Activated naive CD4-positive, alpha-beta T cell treated with anti-CD3 and anti-CD28 coated beads for 36 hours (primary cell): ENCODE data around the gene MIS18A. TPM values are rescaled to one million over a fixed set of nuclear protein-coding genes. Genes with fewer than 3 reads are reported as not detected.
"Not testable (repeated sequence)": the region's sequence is repeated elsewhere in the genome, so short reads cannot be mapped to it uniquely, and the experiment has no call there.

ENCODE experiments used
- CTCF ChIA-PET: fragments of 350-600 bp; sonication (Branson Sonifier 250); formaldehyde crosslinking; loops from one replicate; lab custom pipeline; 2021; ENCODE audit warnings: antibody characterized with exemption; lab: Charles Lee
- DNase-seq: peaks from one replicate; pipeline ENCODE4 v3.0.0-alpha.2; 2020
- H3K27ac Mint-ChIP-seq: one replicate; pipeline ENCODE4 v1.8.0; 2021; ENCODE audit warnings: mild to moderate bottlenecking, mixed read lengths
- H3K27me3 Mint-ChIP-seq: one replicate; pipeline ENCODE4 v1.8.0; 2021; ENCODE audit warnings: low read depth, mixed read lengths
- H3K36me3 Mint-ChIP-seq: one replicate; pipeline ENCODE4 v1.8.0; 2021; ENCODE audit warnings: low read depth, mixed read lengths
- H3K4me1 Mint-ChIP-seq: one replicate; pipeline ENCODE4 v1.8.0; 2021; ENCODE audit warnings: low read depth, mixed read lengths
- H3K4me3 Mint-ChIP-seq: one replicate; pipeline ENCODE4 v1.8.0; 2021; ENCODE audit warnings: mild to moderate bottlenecking, moderate library complexity, mixed read lengths
- H3K9me3 Mint-ChIP-seq: one replicate; pipeline ENCODE4 v1.8.0; 2021; ENCODE audit warnings: mixed read lengths
- intact Hi-C: fragments of 100-400 bp; cut with micrococcal nuclease; formaldehyde crosslinking; loops from one replicate; pipeline ENCODE4 v1.15.1; 2023
- total RNA-seq, 2 experiments: library from RNA; stranded (reverse); gene quantifications; one replicate each; pipeline ENCODE4 v1.2.3, GENCODE V29; 2021

Gene MIS18A
- total RNA-seq, 2 experiments from 2014 or later, result 37.4 to 37.8 TPM

DNA sequence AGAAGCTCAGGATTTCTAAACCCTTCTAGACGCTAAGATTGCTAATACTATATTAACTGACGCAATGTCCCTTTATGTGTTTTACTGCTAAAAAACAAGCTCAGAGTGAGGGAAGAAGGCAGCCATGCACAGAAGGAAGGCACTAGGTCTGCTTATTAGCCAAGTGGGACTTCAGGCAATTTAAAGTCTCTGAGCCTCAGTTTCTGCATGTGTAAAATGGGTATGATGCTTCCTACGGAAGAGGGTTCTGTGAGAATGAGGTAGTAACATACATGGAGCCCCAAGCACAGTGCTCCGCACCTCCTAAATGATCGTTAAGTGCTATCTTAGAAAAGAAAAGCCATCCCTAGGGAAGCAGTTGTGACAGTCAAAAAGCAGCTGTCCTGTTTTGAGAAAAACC lies 16.9 kb downstream of the MIS18A start:
- Mint-ChIP-seq H3K4me1 (no peaks in the 10 kb centered on the region), H3K27me3 (no peaks in the 10 kb centered on the region), H3K9me3 (no peaks in the 10 kb centered on the region), H3K36me3 (peaks cover 7% of the 10 kb centered on the region), H3K4me3 (no peak overlapping the region), H3K27ac (no peak overlapping the region)
- CTCF ChIA-PET, result interaction anchor here (0.6 to 1.4 kb wide), 2 partner anchors 339 to 396 kb away, joined by 4 read pairs; no protein-coding TSS in a partner anchor
- no peak for DNase-seq
- intact Hi-C loops, result no loop called here

GRCh38 chr21:32260130-32260529 lies 18.7 kb downstream of the MIS18A start:
- Mint-ChIP-seq H3K36me3 (no peaks in the 10 kb centered on the region), H3K4me1 (no peaks in the 10 kb centered on the region), H3K27ac (no peak overlapping the region), H3K9me3 (no peaks in the 10 kb centered on the region), H3K27me3 (no peaks in the 10 kb centered on the region), H3K4me3 (no peak overlapping the region)
- DNase-seq, result no peak
- CTCF ChIA-PET, result no interaction called here
- intact Hi-C loops, result no loop called here

GRCh38 chr21:32258786-32259048 lies 20.1 kb downstream of the MIS18A start:
- not testable (repeated sequence) for H3K9me3 Mint-ChIP-seq, H3K27me3 Mint-ChIP-seq, H3K4me1 Mint-ChIP-seq, DNase-seq, H3K36me3 Mint-ChIP-seq, H3K27ac Mint-ChIP-seq, H3K4me3 Mint-ChIP-seq
- intact Hi-C loops, result loop anchor here (1.0 to 10.0 kb wide), 2 partner anchors 264 to 392 kb away; no protein-coding TSS in a partner anchor
- CTCF ChIA-PET, result interaction anchor here (0.6 to 2.5 kb wide), 7 partner anchors 53 to 1058 kb away, joined by 3 to 20 read pairs (median 5); no protein-coding TSS in a partner anchor

GRCh38 chr21:32257962-32258785 lies 20.7 kb downstream of the MIS18A start:
- Mint-ChIP-seq H3K9me3 (no peaks in the 10 kb centered on the region), H3K4me1 (no peaks in the 10 kb centered on the region), H3K27ac (no peak overlapping the region), H3K36me3 (no peaks in the 10 kb centered on the region), H3K4me3 (no peak overlapping the region), H3K27me3 (no peaks in the 10 kb centered on the region)
- intact Hi-C loops, result loop anchor here (1.0 to 10.0 kb wide), 2 partner anchors 263 to 392 kb away; no protein-coding TSS in a partner anchor
- CTCF ChIA-PET, result interaction anchor here (0.6 to 2.5 kb wide), 9 partner anchors 21 to 1058 kb away, joined by 3 to 20 read pairs (median 5); no protein-coding TSS in a partner anchor
- peak; percentile 63 for DNase-seq

GRCh38 chr21:32256873-32257620 lies 21.8 kb downstream of the MIS18A start:
- no peak overlapping the region for H3K27ac Mint-ChIP-seq
- H3K36me3 Mint-ChIP-seq, result no peaks in the 10 kb centered on the region
- no peaks in the 10 kb centered on the region for H3K27me3 Mint-ChIP-seq
- CTCF ChIA-PET, result interaction anchor here (0.7 to 2.5 kb wide), 5 partner anchors 20 to 392 kb away, joined by 3 to 20 read pairs (median 5); no protein-coding TSS in a partner anchor
- intact Hi-C loops, result loop anchor here (10.0 kb wide), 1 partner anchor 262 kb away; no protein-coding TSS in a partner anchor
- H3K4me3 Mint-ChIP-seq, result no peak overlapping the region
- H3K9me3 Mint-ChIP-seq, result no peaks in the 10 kb centered on the region
- DNase-seq, result no peak
- no peaks in the 10 kb centered on the region for H3K4me1 Mint-ChIP-seq

GRCh38 chr21:32256251-32256650 lies 22.6 kb downstream of the MIS18A start:
- Mint-ChIP-seq H3K27ac (no peak overlapping the region), H3K4me3 (no peak overlapping the region), H3K27me3 (no peaks in the 10 kb centered on the region), H3K4me1 (no peaks in the 10 kb centered on the region), H3K9me3 (peaks cover 3% of the 10 kb centered on the region), H3K36me3 (peaks cover under 1% of the 10 kb centered on the region)
- CTCF ChIA-PET, result interaction anchor here (0.7 kb wide), 1 partner anchor 155 kb away, joined by 3 read pairs; no protein-coding TSS in a partner anchor
- DNase-seq, result no peak
- intact Hi-C loops, result loop anchor here (10.0 kb wide), 1 partner anchor 261 kb away; no protein-coding TSS in a partner anchor

DNA sequence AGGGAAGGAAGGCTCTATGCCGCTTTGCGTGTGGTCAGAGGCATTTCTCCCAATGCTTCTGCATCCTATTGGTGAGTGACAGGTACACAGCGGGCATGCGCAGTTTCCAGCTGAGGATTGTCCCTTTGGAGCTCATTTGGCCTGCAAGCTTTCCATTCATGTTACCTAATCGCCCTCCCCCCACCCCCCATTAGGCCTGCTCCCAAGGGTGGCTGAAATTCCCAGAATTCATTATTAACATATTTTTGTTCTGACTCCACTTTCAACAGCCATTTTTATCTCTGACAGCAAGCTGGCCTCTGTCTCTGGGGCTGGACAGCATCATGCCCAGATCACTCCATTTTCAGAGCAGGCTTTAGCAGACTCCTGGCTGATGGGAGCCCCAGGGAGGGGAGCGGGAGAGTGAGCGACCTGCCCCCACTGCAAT lies 25.6 kb downstream of the MIS18A start:
- H3K27me3 Mint-ChIP-seq, result peaks cover 3% of the 10 kb centered on the region
- peaks cover 7% of the 10 kb centered on the region for H3K9me3 Mint-ChIP-seq
- CTCF ChIA-PET, result no interaction called here
- DNase-seq, result no peak
- no peaks in the 10 kb centered on the region for H3K4me1 Mint-ChIP-seq
- H3K27ac Mint-ChIP-seq, result no peak overlapping the region
- no peak overlapping the region for H3K4me3 Mint-ChIP-seq
- H3K36me3 Mint-ChIP-seq, result peaks cover 1% of the 10 kb centered on the region
- intact Hi-C loops, result loop anchor here (10.0 kb wide), 1 partner anchor 258 kb away; no protein-coding TSS in a partner anchor

- no peak for DNase-seq
- Mint-ChIP-seq H3K4me1 (no peaks in the 10 kb centered on the region), H3K4me3 (no peak overlapping the region), H3K27ac (no peak overlapping the region), H3K9me3 (peaks cover 7% of the 10 kb centered on the region), H3K27me3 (peaks cover 3% of the 10 kb centered on the region), H3K36me3 (peaks cover 1% of the 10 kb centered on the region)
- intact Hi-C loops, result loop anchor here (10.0 kb wide), 1 partner anchor 257 kb away; no protein-coding TSS in a partner anchor
- CTCF ChIA-PET, result no interaction called here
Measured at GRCh38 chr21:32252136-32252535, 26.7 kb downstream of the MIS18A start.

DNA sequence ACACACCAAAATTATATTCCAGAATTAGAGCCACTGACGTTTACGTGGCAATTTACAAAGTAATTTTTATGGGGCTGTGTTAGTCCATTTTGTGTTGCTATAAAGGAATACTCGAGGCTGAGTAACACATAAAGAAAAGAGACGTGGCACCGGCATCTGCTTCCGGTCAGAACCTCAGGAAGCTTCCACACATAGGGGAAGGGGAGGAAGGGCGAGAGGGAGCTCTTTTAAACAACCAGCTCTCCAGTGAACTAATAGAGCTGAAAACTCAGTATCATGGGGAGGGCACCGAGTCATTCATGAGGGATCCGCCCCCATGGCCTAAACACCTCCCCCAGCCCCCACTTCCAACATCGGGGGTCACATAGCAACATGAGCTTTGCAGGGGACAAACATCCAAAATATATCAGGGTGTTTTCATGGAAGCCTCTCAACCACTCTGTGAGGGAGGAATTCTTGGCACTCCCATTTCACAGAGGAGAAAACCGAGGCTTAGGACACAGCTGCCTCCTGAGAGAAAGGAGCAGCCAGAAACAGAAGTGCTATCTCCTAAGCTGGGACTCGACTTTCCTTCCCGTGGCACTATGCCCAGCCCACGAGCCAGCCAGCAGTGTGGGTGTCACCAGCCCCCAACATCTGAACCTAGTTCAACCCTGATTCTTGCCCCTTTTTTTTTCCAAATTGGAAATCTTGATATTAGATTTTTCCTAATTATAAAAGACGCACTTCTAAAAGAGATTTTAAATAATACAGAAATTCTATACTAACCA lies 29.2 kb downstream of the MIS18A start:
- intact Hi-C loops, result loop anchor here (10.0 kb wide), 1 partner anchor 255 kb away; no protein-coding TSS in a partner anchor
- Mint-ChIP-seq H3K36me3 (peaks cover 1% of the 10 kb centered on the region), H3K27me3 (peaks cover 3% of the 10 kb centered on the region), H3K4me1 (no peaks in the 10 kb centered on the region), H3K9me3 (peaks cover 7% of the 10 kb centered on the region), H3K27ac (no peak overlapping the region), H3K4me3 (no peak overlapping the region)
- no peak for DNase-seq
- CTCF ChIA-PET, result no interaction called here

- Mint-ChIP-seq H3K4me3 (no peak overlapping the region), H3K27ac (no peak overlapping the region), H3K4me1 (no peaks in the 10 kb centered on the region), H3K9me3 (peaks cover 7% of the 10 kb centered on the region), H3K27me3 (peaks cover 3% of the 10 kb centered on the region), H3K36me3 (peaks cover 1% of the 10 kb centered on the region)
- CTCF ChIA-PET, result no interaction called here
- DNase-seq, result no peak
- intact Hi-C loops, result no loop called here
Measured at GRCh38 chr21:32248571-32249461, 30.0 kb downstream of the MIS18A start.

DNA sequence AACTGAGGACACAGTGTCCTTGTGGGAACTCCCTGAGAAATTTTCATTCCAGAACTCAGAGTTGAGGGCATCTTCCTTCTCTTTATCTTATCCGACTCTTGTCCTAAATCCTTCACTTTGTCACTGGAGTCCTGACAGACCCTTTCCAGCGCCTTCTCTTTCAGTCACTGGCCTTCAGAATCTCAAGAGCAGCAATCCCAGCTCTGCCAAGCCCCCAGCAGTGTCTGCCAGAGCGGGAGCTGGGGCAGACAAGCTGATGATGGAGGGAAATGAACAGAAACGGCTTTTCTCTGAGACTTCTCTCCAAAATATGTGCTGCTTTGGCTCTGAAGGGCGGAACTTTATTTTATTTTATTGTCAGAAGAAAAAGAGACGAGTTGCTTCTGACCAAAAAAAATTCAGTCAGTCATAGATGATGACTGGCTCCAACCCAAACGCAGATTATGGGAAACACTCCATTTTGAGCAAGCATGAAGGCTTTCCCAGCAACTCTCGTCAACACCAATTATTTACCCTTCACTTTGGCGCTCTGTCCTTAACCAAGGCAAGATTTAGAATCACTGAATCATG lies 32.2 kb downstream of the MIS18A start:
- no peak overlapping the region for H3K4me3 Mint-ChIP-seq
- H3K4me1 Mint-ChIP-seq, result no peaks in the 10 kb centered on the region
- DNase-seq, result no peak
- H3K9me3 Mint-ChIP-seq, result peaks cover 7% of the 10 kb centered on the region
- no peak overlapping the region for H3K27ac Mint-ChIP-seq
- intact Hi-C loops, result no loop called here
- peaks cover 1% of the 10 kb centered on the region for H3K36me3 Mint-ChIP-seq
- H3K27me3 Mint-ChIP-seq, result peaks cover 3% of the 10 kb centered on the region
- CTCF ChIA-PET, result no interaction called here
